Urinary bladder (tissue), 4 donors: ENCODE measurements around the gene RPEL1. TPM values are rescaled to one million over a fixed set of nuclear protein-coding genes. Genes with fewer than 3 reads are reported as not detected.
"Not testable (repeated sequence)": the region's sequence is repeated elsewhere in the genome, so short reads cannot be mapped to it uniquely, and the experiment has no call there.

Source experiments
- DNase-seq: peaks from one replicate; pipeline ENCODE4 v3.0.0-alpha.2; 2015; ENCODE audit errors: extremely low spot score
- H3K27ac ChIP-seq: one replicate; pipeline ENCODE4 v1.5.1; 2013; ENCODE audit warnings: low read depth, mild to moderate bottlenecking, moderate library complexity
- H3K36me3 ChIP-seq: one replicate; pipeline ENCODE4 v1.6.1; 2013; ENCODE audit warnings: mild to moderate bottlenecking, moderate library complexity; ENCODE audit not compliant: insufficient read depth
- H3K4me1 ChIP-seq: one replicate; pipeline ENCODE4 v1.6.1; 2013; ENCODE audit warnings: mild to moderate bottlenecking, moderate library complexity; ENCODE audit not compliant: insufficient read depth
- H3K4me3 ChIP-seq: one replicate; pipeline ENCODE4 v1.5.1; 2013; ENCODE audit warnings: low read depth, low read length
- WGBS: extraction: QIAGEN DNeasy Blood & Tissue Kit; methylation state at CpG from one replicate; pipeline ENCODE4 v1.1.7; 2013; 5-methylcytosine and 5-hydroxymethylcytosine counted together
- polyA plus RNA-seq: library from polyadenylated mRNA; stranded (reverse); fragments of 200-250 nt; gene quantifications from one replicate; pipeline ENCODE4 v1.2.3, GENCODE V29; 2013
- total RNA-seq: library from RNA; depleted of rRNA; stranded (reverse); fragments of >200 nt; gene quantifications from one replicate; pipeline ENCODE4 v1.2.3, GENCODE V29; 2014
- donor health status: healthy with polysubstance abuse.
- donor health status: healthy.

Gene RPEL1
- total RNA-seq (not detected), polyA plus RNA-seq (0.08 TPM)

DNA sequence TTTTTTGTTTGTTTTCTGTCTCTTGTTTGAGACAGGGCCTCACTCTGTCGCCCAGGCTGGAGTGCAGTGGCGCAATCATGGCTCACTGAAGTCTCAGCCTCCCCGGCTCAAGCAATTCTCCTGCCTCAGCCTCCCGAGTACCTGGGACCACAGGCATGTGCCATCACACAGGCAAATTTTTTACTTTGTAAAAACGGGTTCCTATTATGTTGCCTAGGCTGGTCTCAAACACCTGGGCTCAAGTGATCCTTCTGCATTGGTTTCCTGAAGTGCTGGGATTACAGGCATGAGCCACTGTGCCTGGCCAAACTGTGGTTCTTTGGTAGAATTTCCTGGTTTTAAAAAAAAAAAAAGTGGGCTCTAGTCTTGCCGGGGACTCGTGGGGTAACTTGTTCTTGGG is at the start of gene RPEL1:
Gene RPEL1, plus strand, starts transcription at position 301 of the 400 bp plus-strand sequence. CDS start 110 bp downstream, outside the sequence.
- not testable (repeated sequence) for H3K27ac ChIP-seq, H3K4me3 ChIP-seq, H3K36me3 ChIP-seq, DNase-seq, H3K4me1 ChIP-seq
- 91% methylated on average over 7 of the region's 7 CpGs for WGBS

DNA sequence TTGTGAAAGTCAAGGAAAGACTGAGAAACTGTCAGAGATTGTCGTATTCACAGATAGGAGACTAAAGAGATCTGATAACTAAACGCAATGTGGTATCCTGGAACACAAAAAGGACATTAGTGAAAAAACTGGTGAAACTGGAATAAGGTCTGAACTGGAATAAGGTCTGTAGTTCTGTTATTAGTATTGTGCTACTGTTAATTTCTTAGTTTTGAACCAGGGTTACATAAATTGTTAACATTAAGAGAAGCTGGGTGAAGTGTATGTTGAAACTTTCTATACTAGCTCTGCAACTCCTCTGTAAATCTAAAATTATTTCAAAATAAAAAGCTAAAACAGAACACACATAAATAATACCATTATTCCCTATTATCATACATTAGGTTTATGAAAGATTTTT is 49.2 kb upstream of the RPEL1 start:
- Histone ChIP-seq H3K36me3 (no peaks in the 10 kb centered on the region), H3K4me3 (no peak overlapping the region), H3K4me1 (no peaks in the 10 kb centered on the region), H3K27ac (no peak overlapping the region)
- 71% methylated on average over 2 of the region's 2 CpGs for WGBS
- DNase-seq, result no peak

DNA sequence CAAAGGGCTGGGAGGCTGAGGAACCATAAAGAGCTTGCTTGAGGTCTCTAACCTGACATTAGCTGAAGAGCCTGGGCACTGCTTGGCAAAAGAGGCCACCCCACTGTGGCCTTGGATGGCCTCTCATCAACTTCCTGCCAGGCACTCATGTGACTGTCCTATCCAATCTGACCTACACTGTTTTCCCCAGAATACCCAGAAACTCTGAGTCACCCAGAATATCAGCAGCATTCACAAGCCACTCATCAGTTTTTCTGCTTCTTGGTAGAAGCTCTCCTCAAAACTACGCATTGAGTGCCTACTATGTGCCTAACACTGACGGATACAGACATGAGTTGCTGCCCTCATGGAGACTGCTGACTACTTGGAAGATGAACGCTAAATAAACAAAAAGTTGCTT is 48.5 kb upstream of the RPEL1 start:
- DNase-seq, result no peak
- H3K4me1 ChIP-seq, result no peaks in the 10 kb centered on the region
- H3K27ac ChIP-seq, result no peak overlapping the region
- no peak overlapping the region for H3K4me3 ChIP-seq
- 68% methylated on average over 3 of the region's 3 CpGs for WGBS
- no peaks in the 10 kb centered on the region for H3K36me3 ChIP-seq

DNA sequence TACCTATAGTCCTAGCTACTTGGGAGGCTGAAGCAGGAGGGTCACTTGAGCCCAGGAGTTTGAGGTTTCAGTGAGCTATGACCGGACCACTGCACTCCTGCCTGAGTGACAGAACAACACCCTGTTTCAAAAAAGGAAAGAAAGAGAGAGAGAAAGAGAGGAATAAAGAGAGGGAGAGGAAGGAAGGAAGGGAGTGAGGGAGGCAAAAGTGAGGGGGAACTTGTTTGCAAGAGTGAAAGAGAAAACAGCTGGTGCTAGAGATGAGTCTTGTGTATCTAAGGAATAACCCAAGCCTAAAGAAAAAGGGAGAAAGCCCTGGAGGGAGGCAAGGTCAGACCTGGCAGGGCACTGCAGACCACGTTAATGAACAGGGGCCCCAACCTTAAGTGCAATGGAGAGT is 47.8 kb upstream of the RPEL1 start:
- H3K36me3 ChIP-seq, result no peaks in the 10 kb centered on the region
- no peak overlapping the region for H3K27ac ChIP-seq
- H3K4me1 ChIP-seq, result no peaks in the 10 kb centered on the region
- H3K4me3 ChIP-seq, result no peak overlapping the region
- 64% methylated on average over 2 of the region's 2 CpGs for WGBS
- DNase-seq, result no peak

DNA sequence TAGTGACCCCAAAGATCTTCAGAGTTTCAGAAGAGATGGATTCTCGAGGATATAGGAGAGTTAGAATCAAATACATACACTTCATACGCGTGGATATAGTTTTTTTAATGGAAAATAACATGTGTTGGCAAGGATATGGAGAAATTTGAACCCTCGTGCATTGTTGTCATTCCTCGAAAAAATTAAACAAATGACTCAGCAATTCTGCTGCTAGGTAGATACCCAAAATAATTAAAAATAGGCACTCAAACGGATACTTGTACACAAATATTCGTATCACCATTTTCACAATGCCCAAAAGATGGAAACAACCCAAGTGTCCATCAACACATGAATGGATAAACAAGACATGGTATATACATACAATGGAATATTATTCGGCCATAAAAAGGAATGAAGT is 47.0 kb upstream of the RPEL1 start:
- no peaks in the 10 kb centered on the region for H3K4me1 ChIP-seq
- DNase-seq, result no peak
- H3K36me3 ChIP-seq, result no peaks in the 10 kb centered on the region
- 86% methylated on average over 8 of the region's 8 CpGs for WGBS
- no peak overlapping the region for H3K27ac ChIP-seq
- no peak overlapping the region for H3K4me3 ChIP-seq

DNA sequence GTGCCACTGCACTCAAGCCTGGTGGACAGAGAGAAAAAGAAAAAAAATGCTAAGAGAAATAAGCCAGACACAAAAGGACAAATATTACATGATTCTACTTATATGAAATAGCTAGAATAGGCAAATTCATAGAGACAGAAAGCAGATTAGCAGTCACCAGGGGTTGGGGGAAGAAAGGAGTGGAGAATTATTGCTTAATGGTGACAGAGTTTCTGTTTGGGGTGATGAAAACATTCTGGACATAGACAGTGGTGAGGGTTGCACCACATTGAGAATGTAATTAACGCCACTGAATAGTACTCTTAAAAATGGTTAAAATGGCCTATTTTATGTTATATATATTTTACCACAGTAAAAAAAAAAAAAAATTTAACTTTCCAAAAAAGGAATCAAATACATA is 46.2 kb upstream of the RPEL1 start:
- WGBS, result 93% methylated on average over 1 of the region's 1 CpG

DNA sequence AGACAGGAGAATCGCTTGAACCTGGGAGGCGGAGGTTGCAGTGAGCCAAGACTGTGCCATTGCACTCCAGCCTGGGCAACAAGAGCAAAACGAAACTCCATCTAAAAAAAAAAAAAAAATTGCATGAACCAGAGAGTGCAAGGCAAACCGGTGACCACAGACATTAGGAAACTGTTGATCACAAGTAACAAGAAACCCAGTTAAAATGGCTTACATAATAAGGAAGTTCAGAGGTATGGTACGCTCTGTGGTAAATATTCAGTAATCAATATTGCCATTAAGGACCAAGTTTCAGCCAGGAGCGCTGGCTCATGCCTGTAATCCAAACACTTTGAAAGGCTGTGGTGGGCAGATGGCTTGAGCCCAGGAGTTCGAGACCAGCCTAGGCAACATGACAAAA is 43.4 kb upstream of the RPEL1 start:
- Histone ChIP-seq H3K27ac (no peak overlapping the region), H3K4me3 (no peak overlapping the region), H3K4me1 (no peaks in the 10 kb centered on the region), H3K36me3 (no peaks in the 10 kb centered on the region)
- WGBS, result 85% methylated on average over 7 of the region's 7 CpGs
- no peak for DNase-seq

More for the DNA sequence above, 46.2 kb upstream of the RPEL1 start:
- Histone ChIP-seq H3K4me1 (no peaks in the 10 kb centered on the region), H3K27ac (no peak overlapping the region), H3K36me3 (no peaks in the 10 kb centered on the region), H3K4me3 (no peak overlapping the region)
- DNase-seq, result no peak

DNA sequence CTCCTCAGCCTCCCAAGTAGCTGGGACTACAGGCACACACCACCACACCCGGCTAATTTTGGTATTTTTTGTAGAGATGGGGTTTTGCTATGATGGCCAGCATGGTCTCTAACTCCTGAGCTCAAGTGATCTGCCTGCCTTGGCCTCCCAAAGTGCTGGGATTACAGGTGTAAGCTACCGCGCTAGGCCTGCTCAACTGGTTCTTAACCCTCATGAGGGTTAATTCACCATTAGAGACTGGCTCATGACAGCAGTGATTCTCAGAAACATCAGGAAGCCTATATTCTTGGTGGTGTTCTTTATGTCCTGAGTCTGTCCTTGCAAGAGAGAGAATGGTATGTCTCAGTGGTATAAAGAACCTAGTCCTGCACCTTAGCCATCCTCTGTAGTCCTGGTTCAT is 42.2 kb upstream of the RPEL1 start:
- H3K27ac ChIP-seq, result no peak overlapping the region
- no peak for DNase-seq
- no peaks in the 10 kb centered on the region for H3K4me1 ChIP-seq
- H3K36me3 ChIP-seq, result no peaks in the 10 kb centered on the region
- H3K4me3 ChIP-seq, result no peak overlapping the region
- 97% methylated on average over 3 of the region's 3 CpGs for WGBS

DNA sequence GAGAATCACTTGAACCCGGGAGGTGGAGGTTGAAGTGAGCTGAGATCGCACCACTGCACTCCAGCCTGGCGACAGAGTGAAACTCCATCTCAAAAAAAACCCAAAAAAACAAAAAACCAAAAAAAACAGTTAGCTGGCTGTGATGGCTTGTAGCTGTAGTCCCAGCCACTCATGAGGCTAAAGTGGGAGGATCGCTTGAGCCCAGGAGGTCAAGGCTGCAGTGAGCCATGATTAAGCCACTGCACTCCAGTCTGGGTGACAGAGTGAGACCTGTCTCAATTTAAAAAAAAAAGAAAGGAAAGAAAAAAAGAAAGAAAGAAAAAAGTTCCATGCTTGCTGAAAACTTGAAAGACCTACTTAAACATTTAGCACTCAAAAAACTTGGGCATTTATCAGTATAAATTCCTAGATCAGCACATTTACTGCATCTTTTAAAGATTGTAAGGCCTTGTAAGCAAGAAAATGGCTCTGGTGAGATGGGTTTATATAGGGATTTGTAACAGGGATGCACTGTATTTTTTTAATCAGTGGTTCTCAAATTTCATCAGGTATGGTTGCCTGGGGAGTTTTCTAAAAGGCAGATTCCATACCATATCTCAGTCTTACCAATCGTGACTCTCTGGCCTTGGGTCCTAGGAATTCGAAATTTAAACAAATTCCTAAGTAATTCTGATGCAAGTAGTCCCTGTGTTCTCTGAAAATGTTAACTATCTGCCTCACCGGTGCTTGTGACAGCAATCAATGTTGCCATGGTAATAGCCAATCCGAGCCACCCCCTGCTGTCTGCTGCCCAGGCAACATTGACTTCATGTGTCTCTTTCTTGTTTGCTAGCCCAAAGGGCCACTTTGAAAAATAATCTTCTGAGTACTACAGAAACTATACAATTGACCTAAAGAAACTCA is 41.1 kb upstream of the RPEL1 start:
- no peak for DNase-seq
- Histone ChIP-seq H3K27ac (no peak overlapping the region), H3K4me3 (no peak overlapping the region), H3K36me3 (no peaks in the 10 kb centered on the region), H3K4me1 (no peaks in the 10 kb centered on the region)
- 62% methylated on average over 8 of the region's 8 CpGs for WGBS

DNA sequence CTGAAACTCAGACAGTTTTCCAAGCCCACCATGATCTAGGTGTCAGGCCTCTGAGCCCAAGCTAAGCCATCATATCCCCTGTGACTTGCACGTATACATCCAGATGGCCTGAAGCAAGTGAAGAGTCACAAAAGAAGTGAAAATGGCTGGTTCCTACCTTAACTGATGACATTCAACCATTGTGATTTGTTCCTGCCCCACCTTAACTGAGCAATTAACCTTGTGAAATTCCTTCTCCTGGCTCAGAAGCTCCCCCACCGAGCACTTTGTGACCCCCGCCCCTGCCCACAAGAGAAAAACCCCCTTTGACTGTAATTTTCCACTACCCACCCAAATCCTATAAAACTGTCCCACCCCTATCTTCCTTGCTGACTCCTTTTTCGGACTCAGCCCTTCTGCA is 40.3 kb upstream of the RPEL1 start:
- not testable (repeated sequence) for H3K36me3 ChIP-seq, H3K4me3 ChIP-seq, H3K27ac ChIP-seq, DNase-seq, H3K4me1 ChIP-seq
- WGBS, result 73% methylated on average over 4 of the region's 4 CpGs

DNA sequence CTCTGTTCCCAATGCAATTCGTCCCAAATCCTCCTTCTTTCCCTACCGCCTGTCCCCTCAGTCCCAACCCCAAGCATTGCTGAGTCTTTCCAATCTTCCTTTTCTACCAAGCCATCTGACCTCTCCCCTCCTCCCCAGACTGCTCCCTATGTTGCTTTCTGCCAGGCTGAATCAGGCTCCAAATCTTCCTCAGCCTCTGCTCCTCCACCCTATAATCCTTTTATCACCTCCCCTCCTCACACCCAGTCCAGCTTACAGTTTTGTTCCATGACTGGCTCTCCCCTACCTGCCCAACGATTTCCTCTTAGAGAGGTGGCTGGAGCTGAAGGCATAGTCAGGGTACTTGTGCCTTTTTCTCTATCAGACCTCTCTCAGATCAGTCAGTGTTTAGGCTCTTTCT is 39.0 kb upstream of the RPEL1 start:
- 68% methylated on average over 3 of the region's 3 CpGs for WGBS
- not testable (repeated sequence) for H3K4me3 ChIP-seq, H3K4me1 ChIP-seq, H3K27ac ChIP-seq, H3K36me3 ChIP-seq, DNase-seq

DNA sequence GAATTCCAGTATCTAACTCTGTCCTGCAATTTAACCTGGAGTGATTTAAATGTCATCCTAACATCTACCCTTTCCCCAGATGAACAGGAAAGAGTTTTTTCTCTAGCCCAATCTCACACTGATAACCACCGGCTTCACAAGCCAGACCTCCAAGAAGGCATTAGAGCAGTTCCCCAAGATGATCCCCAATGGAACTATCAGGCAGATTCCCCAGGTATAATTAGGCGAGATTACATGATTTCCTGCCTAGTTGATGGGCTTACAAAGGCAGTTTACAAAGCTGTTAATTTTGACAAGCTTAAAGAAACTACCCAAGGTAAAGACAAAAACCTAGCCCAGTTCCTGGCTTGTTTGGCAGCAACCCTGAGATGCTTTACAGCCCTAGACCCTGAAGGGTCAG is 38.5 kb upstream of the RPEL1 start:
- H3K27ac ChIP-seq, result no peak overlapping the region
- no peak for DNase-seq
- WGBS, result 44% methylated on average over 2 of the region's 2 CpGs
- H3K4me1 ChIP-seq, result no peaks in the 10 kb centered on the region
- H3K4me3 ChIP-seq, result no peak overlapping the region
- no peaks in the 10 kb centered on the region for H3K36me3 ChIP-seq

DNA sequence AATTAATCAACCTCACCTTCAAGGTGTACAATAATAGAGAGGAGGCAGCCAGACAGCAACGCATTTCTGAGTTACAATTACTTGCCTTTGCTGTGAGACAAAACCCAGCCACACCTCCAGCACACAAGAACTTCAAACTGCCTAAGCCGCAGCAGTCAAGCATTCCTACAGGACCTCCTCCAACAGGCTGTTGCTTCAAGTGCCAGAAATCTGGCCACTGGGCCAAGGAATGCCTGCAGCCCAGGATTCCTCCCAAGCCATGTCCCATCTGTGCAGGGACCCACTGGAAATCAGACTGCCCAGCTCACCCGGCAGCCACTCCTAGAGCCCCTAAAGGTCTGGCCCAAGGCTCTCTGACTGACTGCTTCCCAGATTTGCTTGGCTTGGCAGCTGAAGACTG is 38.0 kb upstream of the RPEL1 start:
- not testable (repeated sequence) for H3K27ac ChIP-seq, H3K4me1 ChIP-seq, DNase-seq, H3K36me3 ChIP-seq, H3K4me3 ChIP-seq
- WGBS, result 34% methylated on average over 3 of the region's 3 CpGs

DNA sequence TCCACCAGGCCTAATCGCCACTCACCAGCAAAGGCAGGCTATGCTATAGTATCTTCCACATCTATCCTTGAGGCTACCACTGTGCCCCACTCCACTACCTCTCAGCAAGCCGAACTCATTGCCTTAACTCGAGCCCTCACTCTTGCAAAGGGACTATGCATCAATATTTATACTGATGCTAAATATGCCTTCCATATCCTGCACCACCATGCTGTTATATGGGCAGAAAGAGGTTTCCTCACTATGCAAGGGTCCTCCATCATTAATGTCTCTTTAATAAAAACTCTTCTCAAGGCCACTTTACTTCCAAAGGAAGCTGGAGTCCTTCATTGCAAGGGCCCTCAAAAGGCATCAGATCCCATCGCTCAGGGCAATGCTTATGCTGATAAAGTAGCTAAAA is 35.4 kb upstream of the RPEL1 start:
- 93% methylated on average over 4 of the region's 4 CpGs for WGBS
- H3K4me1 ChIP-seq, H3K27ac ChIP-seq, DNase-seq, H3K36me3 ChIP-seq, H3K4me3 ChIP-seq: not testable (repeated sequence)
